Measurements from ENCODE around the gene SH3PXD2B.
"Not testable (repeated sequence)": the region's sequence is repeated elsewhere in the genome, so short reads cannot be mapped to it uniquely, and the experiment has no call there.

SH3PXD2B gene

GRCh38 chr5:172288465-172288864 is 165.9 kb downstream of the SH3PXD2B start:
- no peak for DNase-seq

GRCh38 chr5:172287140-172287539 is 167.2 kb downstream of the SH3PXD2B start:
- not testable (repeated sequence) for DNase-seq

GRCh38 chr5:172285226-172286143 is 168.8 kb downstream of the SH3PXD2B start:
- no peak for DNase-seq

- DNase-seq: no peak
Measured at GRCh38 chr5:172284611-172284980, 169.7 kb downstream of the SH3PXD2B start.

- peak; percentile 93 for DNase-seq
Measured at GRCh38 chr5:172283862-172284610, 170.3 kb downstream of the SH3PXD2B start.

- DNase-seq: peak; percentile 93
Measured at GRCh38 chr5:172283020-172283861, 171.1 kb downstream of the SH3PXD2B start, which contains the start of gene UBTD2. UBTD2 (minus strand) TSS chr5:172283764; CDS start chr5:172283665, 99 bp downstream.

- DNase-seq: no peak
Measured at GRCh38 chr5:172282272-172283019, 171.9 kb downstream of the SH3PXD2B start.

- no peak for DNase-seq
Measured at GRCh38 chr5:172281346-172281745, 173.0 kb downstream of the SH3PXD2B start.

GRCh38 chr5:172280929-172281328 is 173.4 kb downstream of the SH3PXD2B start:
- no peak for DNase-seq

- DNase-seq: no peak
Measured at GRCh38 chr5:172280317-172280716, 174.0 kb downstream of the SH3PXD2B start.

- no peak for DNase-seq
Measured at GRCh38 chr5:172278356-172278755, 176.0 kb downstream of the SH3PXD2B start.

GRCh38 chr5:172276214-172276613 is 178.1 kb downstream of the SH3PXD2B start:
- peak; percentile 87 for DNase-seq
